GM19328 (cell line): ENCODE results near the gene SLC39A11.
"Not testable (repeated sequence)": the region's sequence is repeated elsewhere in the genome, so short reads cannot be mapped to it uniquely, and the experiment has no call there.

ENCODE experiments used
- ATAC-seq: cut with Tn5 transposase; IDR thresholded peaks from one replicate; pipeline ENCODE4 v1.9.1; 2021; ENCODE audit warnings: mild to moderate bottlenecking, moderate library complexity; ENCODE audit not compliant: unreplicated experiment

Gene SLC39A11

DNA sequence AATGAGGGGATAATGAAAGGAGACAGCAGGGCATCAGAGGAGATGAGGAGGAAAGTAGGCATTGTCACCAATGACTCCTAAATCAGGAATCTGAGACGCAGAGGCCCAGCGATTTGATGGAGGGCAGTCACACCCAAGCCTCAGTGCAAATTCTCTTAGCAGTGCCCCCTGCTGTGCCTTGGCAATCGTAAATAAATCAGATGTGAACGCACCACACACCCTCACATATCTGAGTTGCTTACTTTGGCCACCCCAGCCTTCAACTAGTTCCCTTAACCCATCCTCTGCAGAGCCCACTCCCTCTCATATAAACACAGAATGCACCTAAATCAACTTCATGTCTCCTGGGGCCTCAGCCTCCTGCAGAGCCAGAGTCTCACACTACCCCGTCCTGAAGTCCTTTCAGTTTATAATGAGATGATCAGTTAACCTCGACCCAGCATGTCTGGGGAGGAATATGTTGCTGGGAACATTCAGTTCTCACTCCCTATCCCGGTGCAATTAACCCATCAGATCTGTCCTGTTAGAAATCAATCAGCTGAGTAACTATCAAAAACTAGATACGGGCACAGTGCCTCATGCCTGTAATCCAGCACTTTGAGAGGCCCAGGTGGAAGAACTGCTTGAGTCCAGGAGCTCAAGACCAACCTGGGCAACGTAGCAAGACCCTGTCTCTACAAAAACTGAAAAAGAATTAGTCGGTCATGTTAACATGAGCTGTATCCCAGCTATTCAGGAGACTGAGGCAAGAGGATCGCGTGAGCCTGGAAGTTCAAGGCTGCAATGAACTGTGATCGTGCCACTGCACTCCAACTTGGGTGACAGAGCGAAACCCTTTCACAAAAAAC is 78.4 kb downstream of the SLC39A11 start:
- ATAC-seq = no peak

DNA sequence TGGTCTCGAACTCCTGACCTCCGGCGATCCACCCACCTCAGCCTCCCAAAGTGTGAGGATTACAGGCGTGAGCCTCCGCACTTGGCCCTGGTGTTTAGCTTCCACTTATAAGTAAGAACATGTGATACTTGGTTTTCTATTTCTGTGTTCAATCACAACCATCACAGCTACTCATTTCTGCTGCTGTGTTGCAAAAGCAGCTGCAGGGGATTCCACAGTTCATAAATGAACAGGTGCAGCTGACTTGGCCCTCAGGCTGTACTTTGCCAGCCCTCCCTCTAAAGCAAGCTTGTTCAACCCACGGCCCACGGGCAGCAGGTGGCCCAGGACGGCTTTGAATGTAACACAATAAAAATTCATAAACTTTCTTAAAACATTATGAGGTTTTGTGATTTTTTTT is 79.2 kb downstream of the SLC39A11 start:
- no peak for ATAC-seq

DNA sequence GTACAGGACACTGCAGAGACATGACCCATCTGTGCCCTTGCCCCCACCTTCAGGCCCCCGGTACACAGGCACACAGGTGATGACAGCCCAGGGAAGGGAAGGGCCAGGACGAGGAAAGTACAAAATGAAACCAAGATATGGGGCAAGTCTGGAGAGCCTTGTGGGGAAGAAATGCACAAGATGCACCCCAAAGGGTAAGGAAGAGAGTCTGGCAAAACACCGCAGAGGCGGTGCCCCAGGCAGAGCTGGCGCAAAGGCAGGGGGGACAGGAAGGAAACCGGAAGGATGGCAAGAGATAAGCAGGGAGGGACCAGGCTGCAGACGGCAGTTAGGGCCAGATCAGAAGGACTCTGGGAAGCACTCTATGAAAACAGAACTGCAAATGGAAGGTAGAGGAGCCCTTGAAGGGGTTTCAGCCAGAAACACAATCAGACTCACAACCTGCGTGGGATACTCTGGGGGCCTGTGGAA is 81.4 kb downstream of the SLC39A11 start:
- ATAC-seq = no peak

GRCh38 chr17:73010414-73010813 is 82.1 kb downstream of the SLC39A11 start:
- ATAC-seq = no peak

GRCh38 chr17:73007407-73007806 is 85.1 kb downstream of the SLC39A11 start:
- no peak for ATAC-seq

GRCh38 chr17:73005360-73005759 is 87.1 kb downstream of the SLC39A11 start:
- ATAC-seq = no peak

DNA sequence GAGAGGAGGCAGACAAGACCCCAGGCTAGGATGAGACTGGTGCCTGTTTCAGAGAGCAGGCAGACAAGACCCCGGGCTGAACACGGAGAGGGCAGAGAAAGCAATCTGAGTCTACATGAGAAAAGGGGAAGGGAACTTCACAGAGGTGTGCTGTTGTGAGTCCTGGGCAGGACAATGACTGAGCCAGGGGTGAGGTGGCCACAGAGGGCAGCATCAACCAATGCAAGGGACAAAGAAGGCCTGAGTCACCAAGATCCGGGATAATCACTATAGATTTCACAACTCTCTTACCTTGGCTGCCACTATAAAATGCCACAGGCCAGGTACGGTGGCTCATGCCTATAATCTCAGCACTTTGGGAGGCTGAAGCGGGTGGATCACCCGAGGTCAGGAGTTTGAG is 89.0 kb downstream of the SLC39A11 start:
- no peak for ATAC-seq

DNA sequence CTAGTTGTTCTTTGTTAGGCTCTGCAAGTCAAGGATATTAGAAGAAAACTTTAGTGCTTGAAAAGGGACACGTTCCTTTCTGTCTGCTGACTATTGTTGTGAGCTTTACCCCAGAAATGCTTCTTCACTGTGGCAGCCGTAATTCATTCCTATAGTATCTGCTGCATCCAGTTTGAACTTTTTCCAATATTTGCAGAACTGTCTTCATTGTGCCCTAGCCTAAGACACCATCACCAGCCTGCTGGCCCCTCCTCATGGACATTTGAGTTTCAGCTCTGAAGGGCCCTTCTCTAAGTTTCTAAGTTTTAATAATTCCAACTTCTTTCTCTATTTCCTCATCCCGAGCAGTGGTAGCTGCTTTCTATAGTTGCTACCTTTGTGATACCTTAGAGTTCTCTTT is 91.7 kb downstream of the SLC39A11 start:
- ATAC-seq = no peak

DNA sequence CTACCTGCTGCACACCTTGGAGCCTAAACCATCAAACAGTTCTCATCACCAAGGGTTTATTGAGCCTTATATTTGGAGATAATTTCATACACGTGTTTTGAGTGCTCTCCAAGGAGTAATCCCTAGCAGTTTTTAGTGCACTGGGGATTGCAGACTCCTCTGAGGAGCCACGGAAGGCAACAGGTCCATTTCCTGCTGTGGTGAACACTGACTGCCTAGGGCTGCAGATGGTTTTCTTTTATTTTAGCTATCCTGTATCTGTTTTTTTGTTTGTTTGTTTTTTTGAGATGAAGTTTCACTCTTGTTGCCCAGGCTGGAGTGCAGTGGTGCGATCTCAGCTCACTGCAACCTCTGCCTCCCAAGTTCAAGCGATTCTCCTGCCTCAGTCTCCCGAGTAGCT is 93.0 kb downstream of the SLC39A11 start:
- ATAC-seq = not testable (repeated sequence)

DNA sequence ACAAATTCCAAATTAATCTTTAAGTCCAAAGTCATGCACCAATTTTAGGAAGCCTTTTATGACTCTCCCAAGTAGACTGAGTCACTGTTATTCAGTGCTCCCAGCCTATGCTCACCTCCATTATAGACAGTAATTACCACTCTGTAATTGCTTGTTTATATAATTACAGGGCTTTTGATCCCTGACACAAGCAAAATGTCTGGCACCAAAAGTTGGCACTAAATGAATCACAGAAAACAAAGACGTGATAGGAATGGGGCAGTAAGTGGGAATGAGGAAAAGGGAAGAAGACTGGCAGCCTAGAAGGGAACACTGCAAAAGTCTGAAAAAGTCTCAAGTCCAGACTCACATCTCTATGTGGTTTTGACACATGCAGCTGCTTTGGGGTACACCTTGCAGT is 94.1 kb downstream of the SLC39A11 start:
- ATAC-seq = no peak

- ATAC-seq = no peak
These were observed 94.9 kb downstream of the SLC39A11 start for GRCh38 chr17:72997559-72997958.

DNA sequence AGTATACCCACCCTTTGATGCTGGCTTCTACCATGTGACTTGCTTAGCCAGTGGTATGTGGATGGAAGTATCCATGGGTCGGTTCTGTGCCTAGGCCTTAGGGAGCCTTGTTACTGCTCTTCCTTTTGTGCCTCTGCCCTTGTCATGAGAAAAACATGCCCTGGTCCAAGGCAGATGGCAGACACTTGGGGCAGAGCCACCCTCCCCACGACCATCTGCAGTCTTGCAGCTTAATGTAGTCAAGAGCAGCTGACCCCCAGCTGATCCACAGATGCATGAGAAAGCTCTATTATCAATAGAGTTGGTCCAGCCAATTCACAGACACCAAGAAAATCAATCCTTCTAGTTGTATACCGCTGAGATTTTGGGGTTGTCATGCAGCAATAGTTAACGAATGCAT is 95.7 kb downstream of the SLC39A11 start:
- no peak for ATAC-seq

DNA sequence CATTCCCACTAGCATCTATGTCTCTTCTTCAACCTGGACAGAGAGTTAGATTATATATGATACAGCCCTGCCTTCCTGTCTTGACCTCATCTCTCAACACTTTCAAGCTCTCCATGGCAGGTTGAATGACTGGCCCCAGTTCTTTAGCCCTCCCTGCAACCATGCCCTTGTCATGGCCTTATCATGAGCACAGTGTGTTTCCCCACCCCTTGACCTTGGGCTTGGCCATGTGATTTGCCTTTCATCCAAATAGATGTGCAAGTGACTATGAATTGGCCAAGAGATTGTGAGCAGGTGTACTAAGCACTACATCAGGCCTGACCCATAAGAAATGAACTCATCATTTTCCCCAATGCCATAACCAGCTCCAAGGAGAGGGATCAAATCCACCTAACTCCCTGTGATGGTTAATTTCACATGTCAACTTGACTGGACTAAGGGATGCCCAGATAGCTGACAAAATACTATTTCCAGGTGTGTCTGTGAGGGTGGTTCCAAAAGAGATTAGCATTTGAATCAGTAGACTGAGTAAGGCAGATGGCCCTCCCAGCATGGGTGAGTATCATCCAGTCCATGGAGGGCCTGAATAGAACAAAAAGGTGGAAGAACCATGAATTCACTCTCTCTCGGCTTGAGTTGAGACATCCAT is 97.4 kb downstream of the SLC39A11 start:
- ATAC-seq = no peak

- ATAC-seq = not testable (repeated sequence)
These were observed 99.6 kb downstream of the SLC39A11 start for GRCh38 chr17:72992783-72993467.

DNA sequence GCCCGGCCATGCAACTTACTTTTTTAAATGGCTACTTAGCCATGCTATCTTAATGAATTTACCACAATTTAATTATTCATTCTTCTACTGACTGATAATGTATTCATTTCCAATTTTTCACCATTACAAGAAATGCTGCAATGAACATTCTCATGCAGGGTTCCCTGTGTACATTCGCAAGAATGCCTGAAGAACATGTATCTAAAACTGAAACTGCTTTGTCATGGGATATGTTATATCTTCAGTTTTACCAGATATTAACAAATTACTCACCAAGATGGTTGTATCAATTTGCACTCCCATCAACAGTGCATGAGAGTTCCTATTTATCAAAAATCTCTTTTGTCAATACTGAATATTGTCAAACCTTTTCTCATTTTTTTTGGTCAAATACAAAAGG is 100.8 kb downstream of the SLC39A11 start:
- no peak for ATAC-seq

DNA sequence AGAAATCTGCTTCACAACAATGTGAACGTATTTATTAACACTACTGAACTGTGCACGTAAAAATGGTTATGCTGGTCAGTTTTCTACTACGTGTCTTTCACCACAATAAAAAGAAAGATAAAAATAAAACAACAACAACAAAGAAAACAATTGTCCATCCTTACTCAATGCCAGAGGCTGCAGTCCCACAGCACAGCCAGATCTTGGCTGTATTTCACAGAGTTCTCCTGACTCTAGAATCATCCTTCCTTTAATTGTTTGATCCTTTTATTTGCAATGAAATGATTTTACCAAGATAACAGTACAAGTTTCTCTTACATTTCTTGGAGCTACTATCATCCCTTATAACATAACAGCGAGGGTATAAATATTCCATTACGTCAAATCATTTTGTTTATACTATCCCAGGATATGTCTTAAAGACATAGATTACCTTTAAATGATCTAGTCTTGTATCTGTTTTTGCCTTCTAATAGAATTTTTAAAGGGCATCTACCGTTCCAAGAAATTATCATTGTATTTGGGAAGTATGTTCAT is 103.3 kb downstream of the SLC39A11 start:
- ATAC-seq = no peak

DNA sequence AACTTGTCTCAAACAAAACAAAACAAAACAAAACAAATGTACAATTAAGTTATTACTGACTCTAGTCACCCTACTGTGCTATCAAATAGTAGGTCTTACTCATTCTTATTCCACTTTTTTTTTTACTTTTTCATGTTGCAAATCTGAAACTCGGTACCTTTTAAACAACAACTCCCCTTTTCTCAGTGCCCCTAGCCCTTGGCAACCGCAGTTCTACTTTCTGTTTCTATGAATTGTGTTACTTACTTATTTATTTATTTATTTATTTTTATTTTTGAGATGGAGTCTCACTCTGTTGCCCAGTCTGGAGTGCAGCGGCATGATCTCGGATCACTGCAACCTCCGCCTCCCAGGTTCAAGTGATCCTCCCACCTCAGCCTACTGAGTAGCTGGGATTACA is 104.0 kb downstream of the SLC39A11 start:
- no peak for ATAC-seq

- no peak for ATAC-seq
These were observed 105.3 kb downstream of the SLC39A11 start for GRCh38 chr17:72987166-72987565.

DNA sequence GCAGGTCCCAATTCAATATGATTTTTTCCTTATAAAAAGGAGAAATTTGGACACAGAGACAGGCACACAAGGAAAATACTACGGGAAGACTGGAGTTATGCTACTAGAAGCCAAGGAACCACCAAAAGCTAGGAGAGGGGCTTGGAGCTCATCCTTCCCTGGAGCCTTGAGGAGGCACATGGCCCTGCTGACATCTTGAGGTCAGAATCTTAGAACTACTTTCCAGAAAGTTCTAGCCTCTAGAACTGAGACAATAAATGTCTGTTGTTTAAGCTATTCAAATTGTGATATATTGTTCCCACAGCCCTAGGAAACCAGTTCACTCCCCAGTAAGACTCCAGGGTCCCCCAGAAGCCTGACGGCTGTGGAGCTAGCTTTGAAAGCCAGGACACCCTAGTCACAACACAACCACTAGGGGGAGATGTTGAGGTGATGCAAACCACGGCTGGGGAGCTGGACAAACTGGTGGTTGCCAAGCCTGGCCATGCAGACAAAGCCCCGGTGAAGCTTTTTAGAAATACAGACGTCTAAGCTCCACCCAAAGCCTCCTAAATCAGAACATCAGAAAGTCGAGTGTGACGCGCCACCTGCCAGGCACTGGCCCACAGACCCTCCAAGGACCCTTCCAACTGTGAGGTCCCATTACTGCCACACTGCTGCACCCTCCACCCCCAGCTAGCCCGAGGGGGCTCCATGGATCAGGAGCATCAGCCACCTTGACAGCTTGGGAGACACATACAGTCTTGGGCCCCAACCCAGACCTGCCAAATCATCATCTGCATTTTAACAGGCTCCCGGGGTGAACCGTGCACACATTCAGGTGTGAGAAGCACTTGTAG is 106.4 kb downstream of the SLC39A11 start:
- ATAC-seq = no peak

DNA sequence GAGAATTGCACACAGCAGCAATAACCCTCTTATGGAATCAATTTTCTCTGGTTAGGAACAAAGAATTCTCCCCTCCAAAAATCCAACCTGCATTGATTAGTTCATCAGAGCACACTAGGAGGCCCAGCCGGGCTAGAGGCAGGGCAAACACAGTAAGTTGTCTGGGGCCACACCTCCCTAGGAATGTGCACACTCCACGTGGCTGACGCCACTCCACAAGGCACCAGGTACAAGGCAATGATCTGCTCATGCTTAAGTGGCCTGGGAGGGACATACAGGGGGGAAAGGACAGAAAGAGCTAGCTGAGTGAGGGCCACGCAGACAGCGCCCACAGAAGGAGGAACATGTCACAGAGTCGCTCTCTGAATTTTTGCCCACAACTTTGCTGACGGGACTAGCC is 107.6 kb downstream of the SLC39A11 start:
- no peak for ATAC-seq
